Activated CD4-positive, alpha-beta memory T cell treated with anti-CD3 and anti-CD28 coated beads for 36 hours (primary cell): ENCODE data around the gene GASK1B. TPM values are rescaled to one million over a fixed set of nuclear protein-coding genes. Genes with fewer than 3 reads are reported as not detected.

Source experiments
- CTCF ChIA-PET: fragments of 350-600 bp; sonication (Branson Sonifier 250); formaldehyde crosslinking; loops from one replicate; lab custom pipeline; 2021; ENCODE audit warnings: antibody characterized with exemption, inconsistent platforms; lab: Charles Lee
- POLR2A ChIA-PET: fragments of 350-600 bp; sonication (Branson Sonifier 250); formaldehyde crosslinking; loops from one replicate; lab custom pipeline; 2021; ENCODE audit warnings: antibody characterized with exemption; lab: Charles Lee
- DNase-seq: peaks from one replicate; pipeline ENCODE4 v3.0.0-alpha.2; 2020
- H3K27ac Mint-ChIP-seq: one replicate; pipeline ENCODE4 v1.8.0; 2021; ENCODE audit warnings: mixed read lengths
- H3K27me3 Mint-ChIP-seq: one replicate; pipeline ENCODE4 v1.8.0; 2021; ENCODE audit warnings: mixed read lengths
- H3K36me3 Mint-ChIP-seq: one replicate; pipeline ENCODE4 v1.8.0; 2021; ENCODE audit warnings: mixed read lengths
- H3K4me1 Mint-ChIP-seq: one replicate; pipeline ENCODE4 v1.8.0; 2021; ENCODE audit warnings: low read depth, mixed read lengths
- H3K4me3 Mint-ChIP-seq: one replicate; pipeline ENCODE4 v1.8.0; 2021; ENCODE audit warnings: mild to moderate bottlenecking, mixed read lengths
- H3K9me3 Mint-ChIP-seq: one replicate; pipeline ENCODE4 v1.8.0; 2021; ENCODE audit warnings: mixed read lengths
- intact Hi-C: fragments of 100-400 bp; cut with micrococcal nuclease; formaldehyde crosslinking; loops from one replicate; pipeline ENCODE4 v1.15.1; 2023
- total RNA-seq, 2 experiments: library from RNA; stranded (reverse); gene quantifications; one replicate each; pipeline ENCODE4 v1.2.3, GENCODE V29; 2021

Gene GASK1B
- total RNA-seq, 2 experiments from 2014 or later = not detected

DNA sequence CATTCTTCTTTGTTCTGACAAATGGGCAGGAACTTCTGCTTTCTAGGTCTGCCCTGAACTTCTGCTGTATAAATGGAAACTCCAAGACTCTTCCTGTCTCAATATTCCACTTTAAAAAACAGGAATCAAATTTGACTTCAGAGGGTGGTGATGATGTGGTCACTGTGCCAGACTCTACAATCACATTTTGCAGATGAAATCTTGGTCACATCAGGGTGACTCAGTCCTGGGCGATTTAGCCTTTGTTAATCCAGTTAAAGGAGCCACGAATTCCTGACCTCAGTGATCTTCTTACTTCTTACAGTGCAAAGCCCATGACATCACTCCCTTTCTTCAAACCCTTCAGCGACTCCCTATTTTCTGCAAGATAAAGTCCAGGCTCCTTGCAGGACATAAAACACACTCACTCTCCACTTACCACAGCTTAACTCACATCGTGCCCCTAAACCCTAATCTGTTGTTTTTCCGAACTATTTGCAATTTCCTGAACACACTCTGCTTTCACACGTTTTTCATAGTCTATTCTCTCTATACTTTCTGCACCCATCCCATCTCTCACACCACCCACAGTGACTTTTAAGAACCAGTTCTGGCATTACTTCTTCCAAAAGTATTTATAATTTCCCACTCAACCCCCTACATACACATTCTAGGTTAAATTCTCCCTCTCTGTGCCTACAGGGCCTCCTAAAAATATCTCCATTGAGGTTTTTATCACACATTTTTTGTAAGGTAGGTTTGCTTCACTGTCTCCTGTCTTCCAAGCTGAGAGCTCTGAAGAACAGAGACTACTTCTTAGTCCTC, 11.1 kb downstream of the GASK1B start:
- CTCF ChIA-PET = interaction anchor here (2.3 kb wide), 1 partner anchor 9 kb away, joined by 8 read pairs; no protein-coding TSS in a partner anchor

DNA sequence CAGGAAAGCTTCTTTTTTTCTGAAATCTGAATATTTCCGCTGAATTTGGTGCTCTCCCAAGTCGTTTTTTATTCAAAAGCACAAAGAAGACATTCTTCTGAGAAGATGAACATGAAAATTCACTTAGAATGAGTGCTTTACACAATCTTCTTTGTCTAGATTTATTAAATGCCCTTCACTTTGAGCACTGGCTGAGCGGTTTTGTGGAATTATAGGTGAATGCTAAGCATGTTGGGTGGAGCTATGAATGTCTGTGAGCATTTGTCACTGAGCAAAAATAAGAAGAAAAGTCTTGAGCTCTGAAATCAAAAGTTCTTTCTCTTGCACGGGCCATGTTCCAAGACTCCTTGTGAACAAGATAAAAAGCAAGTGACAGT, 13.1 kb downstream of the GASK1B start:
- POLR2A ChIA-PET = no interaction called here

More for the DNA sequence above, 11.1 kb downstream of the GASK1B start:
- POLR2A ChIA-PET = no interaction called here
- intact Hi-C loops = no loop called here
- Mint-ChIP-seq H3K27ac (no peak overlapping the region), H3K4me1 (no peaks in the 10 kb centered on the region), H3K4me3 (no peak overlapping the region), H3K9me3 (no peaks in the 10 kb centered on the region), H3K36me3 (no peaks in the 10 kb centered on the region), H3K27me3 (peaks cover 3% of the 10 kb centered on the region)
- DNase-seq = no peak

DNA sequence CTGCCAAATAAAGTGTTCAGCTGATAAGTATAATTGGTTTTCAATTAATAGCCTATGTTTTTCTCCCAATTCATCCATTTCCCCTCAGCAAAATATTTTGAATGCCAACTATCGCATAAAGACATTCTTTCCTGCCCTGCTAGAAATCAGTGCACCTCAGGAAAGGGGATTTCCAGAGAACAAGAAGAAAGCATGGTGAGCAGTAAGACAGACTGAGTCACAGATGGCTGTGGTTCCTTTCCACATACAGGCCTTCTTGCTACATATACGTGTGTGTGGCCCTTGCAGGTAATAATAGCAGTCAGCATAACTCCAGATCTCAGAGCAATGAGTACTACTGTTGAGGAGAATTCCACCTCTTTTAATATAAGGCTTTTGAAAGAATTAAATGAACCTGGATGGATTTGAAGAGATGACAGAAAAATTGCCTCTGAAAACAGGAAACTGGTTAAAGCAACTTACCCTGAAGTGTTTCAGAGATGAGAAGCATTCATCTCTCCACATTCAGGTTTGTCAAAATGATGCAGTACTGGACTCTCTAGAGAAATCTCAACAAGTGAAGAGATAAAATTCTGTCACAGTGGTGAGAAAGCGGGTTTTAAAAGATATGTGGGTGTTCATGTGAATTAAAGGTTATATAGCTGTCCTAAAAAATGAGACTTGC, 13.6 kb downstream of the GASK1B start:
- peaks cover 3% of the 10 kb centered on the region for H3K27me3 Mint-ChIP-seq
- DNase-seq = no peak
- ChIA-PET POLR2A (no interaction called here), CTCF (interaction anchor here (2.3 kb wide), 1 partner anchor 12 kb away, joined by 8 read pairs; no protein-coding TSS in a partner anchor)
- no peaks in the 10 kb centered on the region for H3K9me3 Mint-ChIP-seq
- no peaks in the 10 kb centered on the region for H3K4me1 Mint-ChIP-seq
- no peaks in the 10 kb centered on the region for H3K36me3 Mint-ChIP-seq
- no peak overlapping the region for H3K27ac Mint-ChIP-seq
- intact Hi-C loops = no loop called here
- no peak overlapping the region for H3K4me3 Mint-ChIP-seq

More for the DNA sequence above, 13.1 kb downstream of the GASK1B start:
- Mint-ChIP-seq H3K36me3 (no peaks in the 10 kb centered on the region), H3K27ac (no peak overlapping the region), H3K9me3 (no peaks in the 10 kb centered on the region), H3K27me3 (peaks cover 3% of the 10 kb centered on the region), H3K4me1 (no peaks in the 10 kb centered on the region), H3K4me3 (no peak overlapping the region)
- intact Hi-C loops = no loop called here
- CTCF ChIA-PET = interaction anchor here (2.3 kb wide), 1 partner anchor 11 kb away, joined by 8 read pairs; no protein-coding TSS in a partner anchor
- DNase-seq = no peak

DNA sequence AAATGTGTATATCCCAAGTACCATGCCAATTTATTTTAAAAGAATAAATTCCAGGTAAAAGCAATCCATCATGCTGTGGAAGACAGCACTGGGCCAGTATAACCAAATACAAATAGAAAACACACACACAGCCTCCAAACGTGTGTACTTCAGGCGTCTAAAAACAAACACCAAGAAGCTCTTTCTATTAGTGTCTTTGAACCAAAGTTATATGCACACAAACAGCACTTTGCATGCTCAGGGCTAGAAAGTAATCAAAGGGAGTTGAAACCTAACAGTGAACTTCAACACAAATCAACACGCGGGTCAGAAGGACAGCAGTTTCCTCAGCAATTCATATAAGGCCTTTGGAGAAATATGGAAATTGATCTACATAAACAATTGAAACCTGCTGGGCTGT, 15.4 kb downstream of the GASK1B start:
- H3K27me3 Mint-ChIP-seq = peaks cover 3% of the 10 kb centered on the region
- no peak for DNase-seq
- H3K4me3 Mint-ChIP-seq = no peak overlapping the region
- H3K36me3 Mint-ChIP-seq = no peaks in the 10 kb centered on the region
- no peaks in the 10 kb centered on the region for H3K4me1 Mint-ChIP-seq
- ChIA-PET CTCF (no interaction called here), POLR2A (no interaction called here)
- no peaks in the 10 kb centered on the region for H3K9me3 Mint-ChIP-seq
- intact Hi-C loops = no loop called here
- H3K27ac Mint-ChIP-seq = no peak overlapping the region

DNA sequence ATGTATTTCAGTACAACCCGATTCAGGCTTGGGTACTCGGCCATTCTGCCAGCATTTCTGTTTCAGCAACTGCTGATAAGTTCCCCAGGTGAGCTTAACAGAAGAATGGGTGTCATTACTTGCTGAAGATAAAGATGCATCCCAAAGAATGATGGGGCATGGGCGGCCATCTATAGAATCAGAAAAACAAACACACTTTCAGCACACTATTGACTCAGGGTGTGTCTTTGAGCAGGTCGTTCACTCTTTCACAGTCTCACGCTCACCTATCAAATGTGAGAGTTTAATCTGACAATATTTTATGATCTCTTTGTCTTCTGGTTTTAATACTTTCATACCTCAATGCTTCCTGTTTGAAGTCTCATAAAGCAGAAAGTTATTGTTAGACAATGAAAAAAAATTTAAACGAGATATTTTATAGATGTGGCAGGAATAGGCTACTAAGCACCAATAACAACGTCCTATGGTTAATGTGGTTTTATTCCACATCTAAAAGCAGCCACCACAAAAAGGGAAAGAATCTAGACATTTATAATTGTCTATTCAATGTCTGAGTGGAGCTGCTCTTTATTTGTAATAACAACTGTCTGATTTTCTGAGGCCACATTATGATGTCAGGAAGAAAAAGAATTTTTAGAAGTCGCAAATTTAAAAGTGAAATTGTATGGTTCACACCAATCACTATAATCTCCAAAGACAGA, 17.0 kb downstream of the GASK1B start:
- Mint-ChIP-seq H3K4me3 (no peak overlapping the region), H3K36me3 (no peaks in the 10 kb centered on the region), H3K9me3 (no peaks in the 10 kb centered on the region), H3K27me3 (no peaks in the 10 kb centered on the region), H3K4me1 (no peaks in the 10 kb centered on the region), H3K27ac (no peak overlapping the region)
- intact Hi-C loops = no loop called here
- no peak for DNase-seq
- CTCF ChIA-PET = no interaction called here
- POLR2A ChIA-PET = no interaction called here

DNA sequence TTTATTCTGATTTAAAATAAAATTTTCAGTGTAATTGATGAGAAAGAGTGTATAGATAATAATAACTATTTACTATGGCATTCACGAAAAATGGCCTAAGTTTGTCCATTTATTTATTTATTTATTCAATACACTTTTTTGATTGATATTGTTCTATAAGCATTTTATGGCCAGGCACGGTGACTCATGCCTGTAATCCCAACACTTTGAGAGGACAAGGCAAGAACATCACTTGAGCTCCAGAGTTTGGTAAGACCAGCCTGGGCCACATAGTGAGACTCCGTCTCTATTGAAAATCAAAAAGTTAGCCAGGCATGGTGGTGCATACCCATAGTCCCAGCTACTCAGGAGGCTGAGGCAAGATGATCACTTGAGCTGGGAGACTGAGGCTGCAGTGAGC, 25.7 kb downstream of the GASK1B start:
- ChIA-PET CTCF (no interaction called here), POLR2A (no interaction called here)
- Mint-ChIP-seq H3K27me3 (no peaks in the 10 kb centered on the region), H3K4me3 (no peak overlapping the region), H3K27ac (no peak overlapping the region), H3K9me3 (no peaks in the 10 kb centered on the region), H3K4me1 (no peaks in the 10 kb centered on the region), H3K36me3 (no peaks in the 10 kb centered on the region)
- intact Hi-C loops = no loop called here
- DNase-seq = no peak

DNA sequence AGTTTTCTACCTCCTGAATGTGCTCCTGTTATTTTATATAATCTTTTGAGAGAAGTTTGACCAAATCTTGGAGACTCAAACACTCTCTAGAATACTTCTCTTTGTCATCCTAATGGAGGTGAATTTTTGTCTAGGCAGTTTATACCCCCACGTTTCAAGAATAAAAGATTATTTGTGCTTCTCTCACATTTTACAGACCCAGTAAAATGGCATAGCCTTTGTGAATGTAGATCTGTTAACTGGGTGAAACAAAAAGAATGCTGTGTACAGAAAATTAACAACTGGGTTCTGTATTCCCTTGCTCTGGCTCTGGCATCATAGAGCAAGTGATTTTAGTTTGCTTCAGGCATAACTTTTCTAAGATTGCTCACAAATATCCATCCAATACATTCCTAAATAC, 26.1 kb downstream of the GASK1B start:
- H3K36me3 Mint-ChIP-seq = no peaks in the 10 kb centered on the region
- H3K27ac Mint-ChIP-seq = no peak overlapping the region
- CTCF ChIA-PET = no interaction called here
- DNase-seq = no peak
- no peaks in the 10 kb centered on the region for H3K4me1 Mint-ChIP-seq
- H3K27me3 Mint-ChIP-seq = no peaks in the 10 kb centered on the region
- intact Hi-C loops = no loop called here
- H3K9me3 Mint-ChIP-seq = no peaks in the 10 kb centered on the region
- POLR2A ChIA-PET = no interaction called here
- H3K4me3 Mint-ChIP-seq = no peak overlapping the region

DNA sequence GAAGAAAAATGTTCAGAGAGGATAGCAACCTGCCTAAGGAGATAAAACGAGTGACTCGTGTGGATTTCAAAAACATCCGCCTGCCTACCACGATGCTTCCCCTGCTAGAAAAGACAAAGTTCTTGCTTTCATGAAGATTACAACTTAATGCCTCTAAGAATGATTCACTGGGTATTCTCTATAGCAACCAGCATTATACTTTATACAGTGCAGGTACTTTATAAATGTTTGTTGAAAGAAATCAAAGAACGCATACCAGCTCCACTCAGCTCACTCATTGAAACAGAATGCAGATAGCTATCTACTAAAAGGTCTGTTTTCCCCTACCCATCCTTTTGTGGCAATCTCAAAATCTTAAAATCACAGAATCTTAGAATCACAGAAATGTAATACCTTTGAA, 33.7 kb downstream of the GASK1B start:
- Mint-ChIP-seq H3K36me3 (no peaks in the 10 kb centered on the region), H3K27me3 (no peaks in the 10 kb centered on the region), H3K27ac (no peak overlapping the region), H3K4me3 (no peak overlapping the region), H3K4me1 (no peaks in the 10 kb centered on the region), H3K9me3 (no peaks in the 10 kb centered on the region)
- no peak for DNase-seq
- ChIA-PET POLR2A (no interaction called here), CTCF (no interaction called here)
- intact Hi-C loops = no loop called here

DNA sequence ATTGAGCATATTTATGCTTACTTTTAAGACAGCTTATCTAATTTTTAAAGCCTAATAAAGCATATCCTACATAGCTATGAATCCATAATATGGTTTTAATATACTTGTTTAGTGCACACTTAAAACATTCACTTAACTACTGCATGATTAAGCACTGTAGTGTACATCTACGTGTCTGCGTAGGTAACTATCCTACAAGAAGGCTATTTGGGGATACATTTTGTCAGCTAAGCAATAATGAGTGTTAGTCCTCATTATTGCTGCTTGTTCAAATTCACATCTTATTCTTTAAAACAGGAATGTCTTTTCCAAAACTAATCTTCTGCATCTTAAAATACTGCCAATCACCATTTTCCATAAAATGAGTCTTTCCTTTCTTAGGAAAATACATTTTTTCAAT, 38.6 kb downstream of the GASK1B start:
- ChIA-PET POLR2A (no interaction called here), CTCF (no interaction called here)
- Mint-ChIP-seq H3K4me3 (no peak overlapping the region), H3K27ac (no peak overlapping the region), H3K27me3 (no peaks in the 10 kb centered on the region), H3K4me1 (no peaks in the 10 kb centered on the region), H3K9me3 (no peaks in the 10 kb centered on the region), H3K36me3 (no peaks in the 10 kb centered on the region)
- intact Hi-C loops = no loop called here
- no peak for DNase-seq

DNA sequence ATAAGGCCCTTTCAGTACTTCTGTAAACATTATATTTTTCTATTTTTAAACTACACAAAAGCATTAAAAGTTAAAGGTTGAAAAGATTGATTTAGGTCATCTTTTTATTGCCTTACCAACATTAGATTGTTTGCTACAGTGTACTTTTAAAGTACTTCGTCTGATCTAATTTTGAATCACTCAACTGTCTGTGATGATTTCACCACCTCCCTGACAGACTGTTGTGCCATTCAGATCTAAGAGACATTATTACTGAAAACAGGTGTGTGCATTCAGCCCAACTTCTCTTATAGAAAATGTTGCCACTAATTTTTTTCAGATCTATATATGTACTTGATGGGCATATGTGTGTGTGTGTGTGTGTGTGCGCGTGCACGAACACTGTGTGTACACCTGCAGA, 39.3 kb downstream of the GASK1B start:
- Mint-ChIP-seq H3K36me3 (no peaks in the 10 kb centered on the region), H3K4me3 (no peak overlapping the region), H3K27ac (no peak overlapping the region), H3K27me3 (no peaks in the 10 kb centered on the region), H3K4me1 (no peaks in the 10 kb centered on the region), H3K9me3 (no peaks in the 10 kb centered on the region)
- CTCF ChIA-PET = no interaction called here
- intact Hi-C loops = no loop called here
- POLR2A ChIA-PET = no interaction called here
- no peak for DNase-seq

DNA sequence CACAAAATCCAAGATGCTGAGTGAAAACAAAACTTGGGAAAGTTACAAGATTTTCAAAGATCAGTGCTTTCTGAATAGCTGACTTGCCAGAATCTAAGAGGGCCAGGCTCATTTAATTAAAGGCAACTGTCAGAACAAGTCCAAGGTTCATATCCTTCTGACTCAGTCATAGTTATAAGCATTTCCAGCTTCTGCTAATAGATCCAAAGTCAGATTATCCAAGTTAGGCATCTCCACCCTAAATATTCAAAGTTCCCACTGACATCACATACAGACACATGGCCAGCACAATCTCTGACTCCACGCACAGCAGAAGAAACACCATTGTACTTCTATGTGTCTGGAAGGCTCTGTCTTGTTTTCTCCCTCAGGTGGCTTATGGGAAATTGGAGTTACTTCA, 41.8 kb downstream of the GASK1B start:
- Mint-ChIP-seq H3K36me3 (no peaks in the 10 kb centered on the region), H3K4me3 (no peak overlapping the region), H3K27me3 (no peaks in the 10 kb centered on the region), H3K27ac (no peak overlapping the region), H3K9me3 (no peaks in the 10 kb centered on the region), H3K4me1 (no peaks in the 10 kb centered on the region)
- no peak for DNase-seq
- intact Hi-C loops = no loop called here
- ChIA-PET CTCF (no interaction called here), POLR2A (no interaction called here)

DNA sequence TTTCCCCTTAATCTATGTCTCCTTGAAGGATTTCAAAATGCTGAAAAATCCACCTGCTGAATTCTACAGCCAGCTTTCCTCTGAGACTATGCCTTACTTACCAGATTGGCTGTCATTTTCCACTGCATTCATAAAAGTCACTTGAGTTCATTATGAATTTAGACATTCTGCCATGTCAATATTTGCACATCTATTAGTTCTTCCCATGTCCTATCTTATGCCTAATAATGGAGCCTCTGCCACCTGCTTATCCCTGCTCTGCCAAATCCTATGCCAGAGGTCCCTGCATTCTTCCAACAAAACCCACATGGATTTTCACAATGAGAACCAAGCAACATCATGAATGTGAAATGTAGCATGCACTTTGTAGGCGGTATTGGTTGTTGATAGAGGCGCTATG, 42.6 kb downstream of the GASK1B start:
- Mint-ChIP-seq H3K27me3 (no peaks in the 10 kb centered on the region), H3K36me3 (no peaks in the 10 kb centered on the region), H3K27ac (no peak overlapping the region), H3K4me1 (no peaks in the 10 kb centered on the region), H3K4me3 (no peak overlapping the region), H3K9me3 (no peaks in the 10 kb centered on the region)
- ChIA-PET POLR2A (no interaction called here), CTCF (no interaction called here)
- DNase-seq = no peak
- intact Hi-C loops = no loop called here
